ENCODE data around the gene PRKCA. TPM values are rescaled to one million over a fixed set of nuclear protein-coding genes. Genes with fewer than 3 reads are reported as not detected.

PRKCA gene
- total RNA-seq, 1 donor from 2014 or later: 5.6 TPM

- no peaks in the 10 kb centered on the region for H3K9me3 ChIP-seq (replicated peaks)
- no peaks in the 10 kb centered on the region for H3K36me3 ChIP-seq
- no peak for DNase-seq
- no peak for TF ChIP-seq CTCF (IDR thresholded peaks at IDR 0.05; ENCODE audit: borderline replicate concordance)
- no peak overlapping the region for H3K4me3 ChIP-seq
- intact Hi-C loops (cut with micrococcal nuclease): no loop called here
- peaks cover 11% of the 10 kb centered on the region for H3K4me1 ChIP-seq
- no peak overlapping the region for H3K27ac ChIP-seq (replicated peaks)
- no peaks in the 10 kb centered on the region for H3K27me3 ChIP-seq (ENCODE audit: low read depth)
Observed at GRCh38 chr17:66507103-66507923, 204.9 kb downstream of the PRKCA start.

DNA sequence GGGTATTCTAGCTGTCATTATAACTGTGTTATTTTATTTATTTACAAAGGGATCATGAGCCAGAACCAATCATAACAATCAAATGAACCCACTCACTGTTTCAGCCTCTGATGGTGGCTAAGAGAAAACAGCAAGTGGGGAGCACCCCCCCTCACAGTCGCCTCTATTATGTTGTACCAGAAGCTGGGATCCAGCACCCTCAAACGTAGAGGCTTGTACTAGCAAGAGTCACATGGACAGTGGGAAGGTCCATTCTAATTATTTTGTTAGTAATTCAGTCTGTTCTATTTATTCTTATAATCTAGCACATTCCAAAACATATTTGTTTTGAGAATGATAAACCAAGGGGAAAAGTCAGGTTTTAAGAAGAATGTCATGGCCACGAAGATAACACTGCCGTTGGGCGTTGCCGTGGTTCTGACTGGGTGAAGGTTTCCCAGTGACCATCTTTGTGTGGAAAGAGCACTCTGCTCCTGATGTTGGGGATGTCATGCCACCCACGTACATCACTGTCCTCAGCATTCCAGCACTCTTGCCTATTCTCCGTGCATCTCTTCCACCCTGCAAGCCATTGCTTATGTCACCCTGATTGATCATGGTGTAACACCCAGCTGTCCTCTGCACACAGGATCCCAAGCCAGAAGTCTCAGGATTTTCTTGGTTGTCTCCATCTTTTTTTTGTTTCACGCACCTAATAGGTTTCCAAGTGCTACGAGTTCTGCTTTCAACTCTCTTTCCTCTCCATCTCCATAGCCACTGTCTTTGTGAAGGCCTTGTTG, 205.8 kb downstream of the PRKCA start:
- no peak for TF ChIP-seq CTCF (IDR thresholded peaks at IDR 0.05; ENCODE audit: borderline replicate concordance)
- no peak overlapping the region for H3K4me3 ChIP-seq
- no peaks in the 10 kb centered on the region for H3K9me3 ChIP-seq (replicated peaks)
- no peak overlapping the region for H3K27ac ChIP-seq (replicated peaks)
- intact Hi-C loops (cut with micrococcal nuclease): no loop called here
- H3K4me1 ChIP-seq: peaks cover 11% of the 10 kb centered on the region
- DNase-seq: no peak
- no peaks in the 10 kb centered on the region for H3K27me3 ChIP-seq (ENCODE audit: low read depth)
- no peaks in the 10 kb centered on the region for H3K36me3 ChIP-seq

GRCh38 chr17:66508896-66509844, 206.8 kb downstream of the PRKCA start:
- no peak for DNase-seq

DNA sequence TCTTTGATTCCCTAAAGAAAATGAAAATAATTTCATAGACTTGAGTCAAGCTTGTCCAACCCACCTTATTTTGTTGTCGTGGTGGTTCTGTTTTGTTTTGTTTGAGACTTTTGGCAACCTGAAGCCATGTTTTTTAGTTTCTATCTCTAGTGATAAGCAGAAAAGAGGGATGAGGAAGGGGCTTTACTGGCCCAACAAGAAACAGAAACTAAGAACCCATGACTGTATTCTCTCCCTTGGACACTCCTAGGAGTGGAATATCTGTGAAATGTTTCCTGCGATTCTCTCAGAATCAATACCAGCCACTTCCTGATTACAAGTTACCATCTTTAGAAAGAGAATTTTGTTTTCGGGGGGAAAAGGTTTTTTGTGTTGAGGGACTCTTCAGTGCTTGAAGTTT, 207.5 kb downstream of the PRKCA start:
- intact Hi-C loops (cut with micrococcal nuclease): no loop called here
- Histone ChIP-seq H3K27me3 (ENCODE audit: low read depth) (no peaks in the 10 kb centered on the region), H3K4me3 (no peak overlapping the region), H3K4me1 (peaks cover 11% of the 10 kb centered on the region), H3K27ac (replicated peaks) (no peak overlapping the region), H3K36me3 (no peaks in the 10 kb centered on the region), H3K9me3 (replicated peaks) (no peaks in the 10 kb centered on the region)
- TF ChIP-seq CTCF (IDR thresholded peaks at IDR 0.05; ENCODE audit: borderline replicate concordance): no peak
- DNase-seq: no peak

More at GRCh38 chr17:66508896-66509844, 206.8 kb downstream of the PRKCA start:
- Histone ChIP-seq H3K36me3 (no peaks in the 10 kb centered on the region), H3K9me3 (replicated peaks) (no peaks in the 10 kb centered on the region), H3K27me3 (ENCODE audit: low read depth) (no peaks in the 10 kb centered on the region), H3K4me1 (peaks cover 11% of the 10 kb centered on the region), H3K4me3 (no peak overlapping the region), H3K27ac (replicated peaks) (no peak overlapping the region)
- no peak for TF ChIP-seq CTCF (IDR thresholded peaks at IDR 0.05; ENCODE audit: borderline replicate concordance)
- intact Hi-C loops (cut with micrococcal nuclease): no loop called here

GRCh38 chr17:66511135-66511534, 208.7 kb downstream of the PRKCA start:
- H3K9me3 ChIP-seq (replicated peaks): no peaks in the 10 kb centered on the region
- intact Hi-C loops (cut with micrococcal nuclease): no loop called here
- H3K27ac ChIP-seq (replicated peaks): no peak overlapping the region
- H3K36me3 ChIP-seq: no peaks in the 10 kb centered on the region
- TF ChIP-seq CTCF (IDR thresholded peaks at IDR 0.05; ENCODE audit: borderline replicate concordance): no peak
- H3K4me1 ChIP-seq: peaks cover 11% of the 10 kb centered on the region
- DNase-seq: no peak
- no peak overlapping the region for H3K4me3 ChIP-seq
- no peaks in the 10 kb centered on the region for H3K27me3 ChIP-seq (ENCODE audit: low read depth)
